Right cardiac atrium (tissue), 5 donors: ENCODE results near the gene C8A. TPM values are rescaled to one million over a fixed set of nuclear protein-coding genes. Genes with fewer than 3 reads are reported as not detected.

Source experiments
- ATAC-seq, 2 donors: fragments of 200-7000 bp; cut with Tn5 transposase; one replicate each; pipeline versions ENCODE4 v1.8.0 to v1.9.1; 2020; ENCODE audit warnings: moderate library complexity in 2 of 2, mild to moderate bottlenecking in 1 of 2
- DNase-seq, 3 donors: peaks; one replicate each; pipeline ENCODE4 v3.0.0-alpha.2; 2020
- H3K27ac ChIP-seq: one replicate; pipeline ENCODE4 v1.5.1; 2013; ENCODE audit warnings: mild to moderate bottlenecking, low read length, control low read depth, moderate library complexity
- H3K27me3 ChIP-seq: one replicate; pipeline ENCODE4 v1.6.1; 2013; ENCODE audit not compliant: control insufficient read depth, insufficient read depth
- H3K4me1 ChIP-seq: one replicate; pipeline ENCODE4 v1.6.1; 2013; ENCODE audit warnings: low read length; ENCODE audit not compliant: control insufficient read depth, insufficient read depth
- H3K4me3 ChIP-seq: one replicate; pipeline ENCODE4 v1.5.1; 2013; ENCODE audit warnings: low read length, control low read depth
- H3K9me3 ChIP-seq: one replicate; pipeline ENCODE4 v1.6.1; 2013; ENCODE audit warnings: low read length; ENCODE audit not compliant: control insufficient read depth
- WGBS: extraction: QIAGEN DNeasy Blood & Tissue Kit; methylation state at CpG from one replicate; pipeline ENCODE4 v1.1.7; 2013; 5-methylcytosine and 5-hydroxymethylcytosine counted together
- intact Hi-C, 4 donors: fragments of 100-400 bp; cut with DNase I; formaldehyde crosslinking; loops; one replicate each; pipeline versions ENCODE4 v1.11.0 to v1.14.0; 2022 to 2023
- polyA plus RNA-seq: library from polyadenylated mRNA; stranded (reverse); fragments of 200-250 nt; gene quantifications from one replicate; pipeline ENCODE4 v1.2.3, GENCODE V29; 2013
- total RNA-seq, 4 donors: library from RNA; stranded (reverse); fragmentation: NEBNext Ultra II Directional; extraction: Animal tissue kit (Norgen Biotek cat#: 25700); gene quantifications; one replicate each; pipeline ENCODE4 v1.2.1, GENCODE V29; 2021
- donor health status: healthy with polysubstance abuse.
- donor health status: DM: no; HTN: yes; CAD: no.
- donor health status: DM: no; HTN: no; CAD: no.
- donor health status: DM: no; HTN: yes; CAD: no; lungs with severe emphysema.
- donor health status: DM: yes; HTN: yes; CAD: no.

The C8A gene
- total and polyA plus RNA-seq, 5 donors, result not detected

DNA sequence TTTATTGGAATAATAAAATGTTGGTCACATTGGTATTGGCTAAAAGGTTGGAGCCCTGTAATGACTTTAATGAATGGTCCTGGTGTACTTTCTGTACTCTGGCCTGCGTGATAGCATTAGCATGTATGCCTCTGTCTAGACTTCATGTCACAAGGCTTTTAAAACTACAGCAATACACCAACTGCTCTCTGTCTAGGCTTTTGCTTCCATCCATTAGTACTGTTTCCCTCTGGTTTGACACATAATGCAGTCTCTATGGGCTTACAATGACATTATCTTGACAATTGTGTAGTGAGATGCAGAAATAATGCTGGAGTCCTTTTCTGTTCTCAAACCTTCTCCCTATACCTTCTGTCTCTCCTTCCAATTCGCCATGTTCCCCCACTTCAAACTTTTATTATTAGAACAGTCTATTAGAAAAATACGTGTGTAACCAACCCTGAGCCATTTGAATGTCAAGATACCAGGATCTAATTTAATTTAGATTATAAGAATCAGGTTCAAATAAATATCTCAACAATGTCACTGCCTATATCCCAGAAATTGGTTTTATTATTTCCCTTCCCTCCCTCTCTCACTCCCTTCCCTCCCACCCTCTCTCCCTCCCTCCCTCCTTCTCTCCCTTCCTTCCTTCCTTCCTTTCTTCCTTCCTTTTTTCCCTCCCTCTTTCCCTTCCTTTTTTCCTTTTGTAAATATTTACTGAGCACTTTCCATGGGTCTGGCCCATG, 8.8 kb downstream of the C8A start:
- no peak for DNase-seq
- no peaks in the 10 kb centered on the region for H3K9me3 ChIP-seq
- no peak for ATAC-seq
- 81% methylated on average over 3 of the region's 3 CpGs for WGBS
- no peaks in the 10 kb centered on the region for H3K4me1 ChIP-seq
- H3K27ac ChIP-seq, result no peak overlapping the region
- intact Hi-C loops, result no loop called here
- no peaks in the 10 kb centered on the region for H3K27me3 ChIP-seq
- no peak overlapping the region for H3K4me3 ChIP-seq

DNA sequence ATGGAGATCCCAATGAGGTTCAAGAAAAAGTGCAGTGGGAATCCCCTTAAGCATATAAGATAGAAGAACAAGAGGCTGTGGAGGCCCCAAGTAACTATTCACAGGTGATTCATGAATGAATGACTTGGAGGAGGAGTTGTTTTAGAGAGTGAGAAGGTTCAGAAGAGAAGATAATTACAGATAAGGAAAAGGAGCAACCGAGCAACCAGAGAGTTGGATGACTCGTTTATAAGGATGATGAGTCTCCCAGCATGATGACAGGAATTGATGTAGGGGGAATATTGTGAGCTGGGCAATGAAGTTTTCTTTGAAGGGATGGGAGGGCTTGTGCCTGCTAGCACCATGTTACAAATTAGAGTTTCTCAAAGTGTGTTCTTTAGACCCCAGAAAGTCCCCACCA, 9.8 kb downstream of the C8A start:
- Histone ChIP-seq H3K27ac (no peak overlapping the region), H3K4me1 (no peaks in the 10 kb centered on the region), H3K27me3 (no peaks in the 10 kb centered on the region), H3K9me3 (no peaks in the 10 kb centered on the region), H3K4me3 (no peak overlapping the region)
- WGBS, result 50% methylated on average over 2 of the region's 2 CpGs
- intact Hi-C loops, result no loop called here
- DNase-seq, result no peak
- no peak for ATAC-seq

DNA sequence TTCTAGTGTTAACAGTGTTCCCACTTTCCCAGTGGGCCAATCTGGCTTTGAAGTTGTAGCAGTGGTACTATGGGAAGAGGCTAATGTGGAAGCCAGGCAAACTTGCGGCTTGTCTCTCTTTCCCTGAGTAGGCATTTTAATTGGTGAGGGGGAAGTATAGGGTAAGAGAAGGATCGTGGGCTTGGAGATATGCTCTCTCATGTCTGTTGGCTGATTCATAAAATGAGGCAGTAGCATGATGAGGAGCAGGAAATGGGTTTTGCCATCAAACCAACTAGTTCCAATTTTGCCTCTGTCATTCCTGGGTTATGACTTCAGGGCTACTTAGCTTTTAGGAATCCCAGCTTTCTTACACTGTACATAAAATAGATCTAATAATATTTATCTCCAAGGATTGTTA, 12.1 kb downstream of the C8A start:
- H3K27ac ChIP-seq, result no peak overlapping the region
- WGBS, result 46% methylated on average over 2 of the region's 2 CpGs
- DNase-seq (no peak), ATAC-seq (no peak)
- H3K27me3 ChIP-seq, result no peaks in the 10 kb centered on the region
- no peaks in the 10 kb centered on the region for H3K9me3 ChIP-seq
- no peaks in the 10 kb centered on the region for H3K4me1 ChIP-seq
- intact Hi-C loops, result no loop called here
- no peak overlapping the region for H3K4me3 ChIP-seq

DNA sequence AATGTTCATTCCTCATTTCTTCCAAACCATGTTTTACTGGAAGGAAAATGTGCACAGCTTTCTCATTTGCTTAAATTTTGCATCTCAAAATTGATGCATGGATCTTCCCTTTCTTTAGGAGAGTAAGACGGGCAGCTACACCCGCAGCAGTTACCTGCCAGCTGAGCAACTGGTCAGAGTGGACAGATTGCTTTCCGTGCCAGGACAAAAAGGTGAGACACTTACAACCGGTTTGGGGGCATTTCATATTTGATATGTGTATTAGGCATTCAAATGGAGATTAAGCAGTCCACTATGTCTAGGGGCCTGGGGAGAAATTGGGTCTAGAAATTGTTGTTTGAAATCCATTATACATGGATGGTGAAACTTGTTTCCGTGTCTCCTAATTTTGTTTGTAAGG, 12.9 kb downstream of the C8A start:
- no peak overlapping the region for H3K4me3 ChIP-seq
- WGBS, result 86% methylated on average over 5 of the region's 5 CpGs
- H3K9me3 ChIP-seq, result no peaks in the 10 kb centered on the region
- DNase-seq (no peak), ATAC-seq (no peak)
- no peaks in the 10 kb centered on the region for H3K4me1 ChIP-seq
- no peak overlapping the region for H3K27ac ChIP-seq
- intact Hi-C loops, result no loop called here
- H3K27me3 ChIP-seq, result no peaks in the 10 kb centered on the region

DNA sequence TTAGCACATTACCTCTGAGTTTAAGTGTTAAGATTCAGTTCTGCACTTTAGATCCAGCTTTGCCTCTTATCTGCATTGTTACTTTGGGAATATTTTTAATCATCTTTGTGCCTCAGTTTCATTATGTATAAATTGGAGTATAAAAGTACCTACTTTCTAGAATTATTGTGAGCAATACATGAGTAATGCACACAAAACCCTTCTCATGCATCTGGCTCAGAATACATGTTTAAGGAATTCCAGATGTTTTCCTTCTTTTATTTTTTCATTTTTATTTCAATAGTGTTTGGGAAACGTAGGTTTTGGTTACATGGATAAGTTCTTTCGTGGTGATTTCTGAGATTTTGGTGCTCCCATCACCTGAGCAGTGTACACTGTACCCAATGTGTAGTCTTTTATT, 14.2 kb downstream of the C8A start:
- no peaks in the 10 kb centered on the region for H3K9me3 ChIP-seq
- WGBS, result 59% methylated on average over 2 of the region's 2 CpGs
- H3K4me1 ChIP-seq, result no peaks in the 10 kb centered on the region
- no peak overlapping the region for H3K4me3 ChIP-seq
- intact Hi-C loops, result no loop called here
- ATAC-seq, result no peak
- H3K27ac ChIP-seq, result no peak overlapping the region
- DNase-seq, result no peak
- no peaks in the 10 kb centered on the region for H3K27me3 ChIP-seq

DNA sequence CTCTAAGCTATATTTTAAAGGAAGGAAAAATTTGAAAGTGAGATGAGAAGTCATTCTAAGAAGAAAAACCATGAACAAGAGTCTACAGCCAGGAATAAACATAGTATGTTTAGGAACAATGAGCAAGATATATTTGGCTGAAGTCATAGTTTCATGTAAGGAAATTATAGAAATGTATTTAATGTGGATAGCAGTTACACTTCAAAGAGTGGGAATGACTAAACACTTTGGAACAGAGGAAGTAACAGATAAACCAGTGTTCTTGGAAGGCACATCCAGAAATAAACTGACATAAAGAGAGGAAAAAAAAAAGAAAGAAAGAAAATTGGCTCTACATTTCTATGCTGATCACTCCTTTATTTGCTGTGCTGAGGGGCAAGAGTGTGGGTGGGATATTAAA, 18.0 kb downstream of the C8A start:
- no peak for ATAC-seq
- intact Hi-C loops, result no loop called here

DNA sequence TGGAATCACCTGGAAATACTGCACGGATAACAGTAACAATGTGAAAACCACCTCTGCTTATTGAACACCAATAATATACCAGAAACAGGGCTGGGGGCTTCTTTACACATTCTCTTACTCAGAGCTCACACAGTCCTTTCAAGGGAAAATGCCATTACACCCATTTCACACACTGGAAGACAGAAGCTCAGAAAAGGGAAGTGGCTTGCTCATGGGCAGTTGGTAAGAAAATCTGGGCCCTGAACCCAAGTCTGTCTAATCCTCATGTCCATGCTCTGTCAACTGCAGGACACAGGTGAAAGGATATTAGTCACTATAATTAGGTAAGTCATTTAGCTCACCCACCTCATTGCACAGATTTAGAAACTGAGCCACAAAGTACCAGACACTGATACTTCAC, 18.6 kb downstream of the C8A start:
- ATAC-seq (no peak), DNase-seq (no peak)
- 87% methylated on average over 1 of the region's 1 CpG for WGBS
- Histone ChIP-seq H3K27ac (no peak overlapping the region), H3K4me3 (no peak overlapping the region), H3K9me3 (no peaks in the 10 kb centered on the region), H3K27me3 (no peaks in the 10 kb centered on the region), H3K4me1 (no peaks in the 10 kb centered on the region)
- intact Hi-C loops, result no loop called here

More for the DNA sequence above, 18.0 kb downstream of the C8A start:
- DNase-seq, result no peak
- no peaks in the 10 kb centered on the region for H3K4me1 ChIP-seq
- no peak overlapping the region for H3K27ac ChIP-seq
- no peaks in the 10 kb centered on the region for H3K9me3 ChIP-seq
- no peak overlapping the region for H3K4me3 ChIP-seq
- no peaks in the 10 kb centered on the region for H3K27me3 ChIP-seq

DNA sequence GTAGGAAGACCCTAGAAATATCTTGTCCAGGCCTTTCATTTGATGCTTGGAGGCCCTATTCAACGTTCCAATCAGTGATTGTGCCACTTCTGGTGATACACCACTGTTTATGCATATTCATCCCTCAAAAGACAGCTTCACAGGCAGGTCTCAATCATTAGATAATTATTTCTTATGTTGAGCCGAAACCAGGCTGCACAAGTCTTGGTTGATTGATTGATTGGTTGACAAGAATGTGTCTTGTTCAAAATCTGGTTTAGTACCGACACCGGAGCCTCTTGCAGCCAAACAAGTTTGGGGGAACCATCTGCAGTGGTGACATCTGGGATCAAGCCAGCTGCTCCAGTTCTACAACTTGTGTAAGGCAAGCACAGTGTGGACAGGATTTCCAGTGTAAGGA, 20.1 kb downstream of the C8A start:
- no peak overlapping the region for H3K27ac ChIP-seq
- no peaks in the 10 kb centered on the region for H3K9me3 ChIP-seq
- no peaks in the 10 kb centered on the region for H3K4me1 ChIP-seq
- H3K27me3 ChIP-seq, result no peaks in the 10 kb centered on the region
- DNase-seq (no peak), ATAC-seq (no peak)
- intact Hi-C loops, result no loop called here
- no peak overlapping the region for H3K4me3 ChIP-seq
- WGBS, result 85% methylated on average over 4 of the region's 4 CpGs

DNA sequence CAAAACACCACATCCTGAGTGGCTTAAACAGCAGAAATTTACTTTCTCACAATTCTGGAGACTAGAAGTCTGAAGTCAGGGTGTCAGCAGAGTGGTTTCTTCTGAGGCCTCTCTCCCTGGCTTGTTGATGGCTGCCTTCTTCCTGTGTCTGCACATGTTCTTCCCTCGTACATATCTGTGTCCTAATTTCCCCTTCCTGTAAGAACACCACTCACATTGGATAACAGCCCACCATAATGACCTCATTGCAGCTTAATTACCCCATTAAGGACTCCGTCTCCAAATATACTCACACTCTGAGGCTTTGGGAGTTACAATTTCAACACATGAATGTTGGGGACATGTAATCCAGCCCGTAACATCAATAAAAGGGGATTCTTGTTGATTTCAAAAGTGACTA, 23.4 kb downstream of the C8A start:
- DNase-seq, result no peak

DNA sequence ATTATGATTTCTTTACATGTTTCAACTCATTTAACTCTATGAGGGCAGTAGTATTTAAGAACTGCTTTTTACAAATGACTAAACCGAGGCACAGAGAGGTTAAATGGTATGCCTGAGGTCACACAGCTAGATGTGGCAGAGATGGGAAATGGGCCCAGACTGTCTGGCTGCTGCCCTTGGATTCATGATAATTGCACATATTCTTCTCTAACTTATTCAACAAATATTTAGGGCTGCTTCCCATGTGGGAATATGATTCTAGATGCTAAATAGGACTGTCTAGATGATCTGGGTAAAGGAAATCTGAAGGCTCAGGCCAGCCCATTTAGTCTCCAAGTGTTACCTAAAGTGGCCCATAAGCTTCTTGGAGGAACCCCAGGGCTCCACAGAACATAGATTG, 26.2 kb downstream of the C8A start:
- no peak overlapping the region for H3K27ac ChIP-seq
- 77% methylated on average over 1 of the region's 1 CpG for WGBS

More for the DNA sequence above, 23.4 kb downstream of the C8A start:
- intact Hi-C loops, result no loop called here
- Histone ChIP-seq H3K9me3 (no peaks in the 10 kb centered on the region), H3K27me3 (no peaks in the 10 kb centered on the region), H3K4me1 (no peaks in the 10 kb centered on the region), H3K27ac (no peak overlapping the region), H3K4me3 (no peak overlapping the region)
- WGBS, result 37% methylated on average over 3 of the region's 3 CpGs
- ATAC-seq, result peak; percentile 57 to 74

DNA sequence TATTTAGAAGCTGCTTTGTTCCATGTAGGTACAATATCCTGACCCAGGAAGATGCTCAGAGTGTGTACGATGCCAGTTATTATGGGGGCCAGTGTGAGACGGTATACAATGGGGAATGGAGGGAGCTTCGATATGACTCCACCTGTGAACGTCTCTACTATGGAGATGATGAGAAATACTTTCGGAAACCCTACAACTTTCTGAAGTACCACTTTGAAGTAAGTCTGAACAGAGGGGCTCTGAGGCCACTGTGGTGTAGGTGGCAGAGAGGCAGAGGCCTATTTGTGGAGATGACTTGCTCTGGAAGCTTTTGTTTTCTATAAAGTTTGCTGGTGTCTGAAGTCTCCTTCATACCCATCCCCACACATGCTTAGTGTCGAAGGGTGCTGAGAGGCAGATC, 26.8 kb downstream of the C8A start:
- Histone ChIP-seq H3K27me3 (no peaks in the 10 kb centered on the region), H3K4me1 (no peaks in the 10 kb centered on the region), H3K4me3 (no peak overlapping the region), H3K27ac (no peak overlapping the region), H3K9me3 (no peaks in the 10 kb centered on the region)
- DNase-seq, result no peak
- ATAC-seq, result no peak
- 89% methylated on average over 6 of the region's 6 CpGs for WGBS
- intact Hi-C loops, result no loop called here

More for the DNA sequence above, 26.2 kb downstream of the C8A start:
- intact Hi-C loops, result no loop called here
- H3K4me3 ChIP-seq, result no peak overlapping the region
- no peaks in the 10 kb centered on the region for H3K27me3 ChIP-seq
- no peak for ATAC-seq
- H3K4me1 ChIP-seq, result no peaks in the 10 kb centered on the region
- no peaks in the 10 kb centered on the region for H3K9me3 ChIP-seq
- DNase-seq, result no peak

DNA sequence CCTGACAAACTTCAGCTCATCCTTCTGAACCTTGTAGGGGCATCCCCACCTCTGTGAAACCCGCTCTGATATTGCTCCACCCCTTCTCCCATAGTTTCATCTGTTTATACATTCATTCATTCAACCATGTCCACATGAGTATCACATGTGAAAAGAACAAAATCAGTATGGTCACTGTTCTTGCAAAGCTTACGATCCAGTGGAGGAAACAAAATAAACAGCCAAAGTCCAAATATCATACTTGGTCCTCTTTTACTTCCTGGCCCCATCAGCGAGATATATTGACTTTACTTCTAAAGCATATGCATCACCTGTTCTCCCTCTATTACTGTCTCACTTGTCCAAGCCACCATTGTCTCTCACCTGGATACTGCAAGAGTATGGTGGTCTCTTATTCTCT, 35.6 kb downstream of the C8A start:
- Histone ChIP-seq H3K27me3 (no peaks in the 10 kb centered on the region), H3K4me1 (no peaks in the 10 kb centered on the region), H3K27ac (no peak overlapping the region), H3K4me3 (no peak overlapping the region), H3K9me3 (no peaks in the 10 kb centered on the region)
- intact Hi-C loops, result no loop called here
- DNase-seq (no peak), ATAC-seq (no peak)
- 85% methylated on average over 3 of the region's 3 CpGs for WGBS
